ENCODE measurements around the gene IGLL5. TPM values are rescaled to one million over a fixed set of nuclear protein-coding genes. Genes with fewer than 3 reads are reported as not detected.

Gene IGLL5
- total and polyA plus RNA-seq, 8 donors = 2.0 to 53.1 (median 19.8) TPM; not detected in 2

DNA sequence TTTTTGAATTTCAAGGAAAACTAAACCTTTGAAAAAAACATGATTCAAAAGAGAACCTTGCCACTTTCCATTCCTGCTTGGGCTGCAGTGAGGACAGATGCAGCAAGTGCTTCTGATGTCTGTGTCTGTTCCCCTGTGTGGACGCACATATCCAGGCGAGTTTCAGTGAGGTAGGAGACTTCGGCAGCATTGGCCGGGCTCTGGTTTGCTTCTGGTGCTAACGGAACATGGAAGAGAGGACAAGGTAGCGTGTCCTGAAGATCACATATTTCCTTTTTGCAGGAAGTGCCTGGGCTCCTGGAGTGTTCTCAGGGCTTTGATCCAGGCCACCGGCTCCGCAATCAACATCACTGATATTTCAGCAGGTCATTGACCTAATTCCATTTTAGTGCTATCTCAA, 33.1 kb upstream of the IGLL5 start:
- 68 to 77% (median 71%) methylated on average over 8 of the region's 8 CpGs for WGBS, 5 donors
- Histone ChIP-seq H3K4me3 (no peak overlapping the region), H3K4me1 (no peaks in the 10 kb centered on the region), H3K27ac (no peak overlapping the region), H3K36me3 (no peaks in the 10 kb centered on the region), H3K27me3 (peaks cover 0 to 65% (median 6%) of the 10 kb centered on the region in 3 donors), H3K9me3 (no peaks in the 10 kb centered on the region)
- no peak for DNase-seq
- TF ChIP-seq EP300 (IDR thresholded peaks at IDR 0.05) (no peak), POLR2A (IDR thresholded peaks at IDR 0.05) (no peak), POLR2AphosphoS5 (IDR thresholded peaks at IDR 0.05) (no peak)
- TF ChIP-seq, protein P1, sequence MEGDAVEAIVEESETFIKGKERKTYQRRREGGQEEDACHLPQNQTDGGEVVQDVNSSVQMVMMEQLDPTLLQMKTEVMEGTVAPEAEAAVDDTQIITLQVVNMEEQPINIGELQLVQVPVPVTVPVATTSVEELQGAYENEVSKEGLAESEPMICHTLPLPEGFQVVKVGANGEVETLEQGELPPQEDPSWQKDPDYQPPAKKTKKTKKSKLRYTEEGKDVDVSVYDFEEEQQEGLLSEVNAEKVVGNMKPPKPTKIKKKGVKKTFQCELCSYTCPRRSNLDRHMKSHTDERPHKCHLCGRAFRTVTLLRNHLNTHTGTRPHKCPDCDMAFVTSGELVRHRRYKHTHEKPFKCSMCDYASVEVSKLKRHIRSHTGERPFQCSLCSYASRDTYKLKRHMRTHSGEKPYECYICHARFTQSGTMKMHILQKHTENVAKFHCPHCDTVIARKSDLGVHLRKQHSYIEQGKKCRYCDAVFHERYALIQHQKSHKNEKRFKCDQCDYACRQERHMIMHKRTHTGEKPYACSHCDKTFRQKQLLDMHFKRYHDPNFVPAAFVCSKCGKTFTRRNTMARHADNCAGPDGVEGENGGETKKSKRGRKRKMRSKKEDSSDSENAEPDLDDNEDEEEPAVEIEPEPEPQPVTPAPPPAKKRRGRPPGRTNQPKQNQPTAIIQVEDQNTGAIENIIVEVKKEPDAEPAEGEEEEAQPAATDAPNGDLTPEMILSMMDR (IDR thresholded peaks at IDR 0.05) = no peak
- intact Hi-C loops (cut with DNase I; ENCODE audit: low total_unique reads) = loop anchor here (5.0 to 10.0 kb wide), 2 partner anchors 98 to 280 kb away; no protein-coding TSS in a partner anchor

DNA sequence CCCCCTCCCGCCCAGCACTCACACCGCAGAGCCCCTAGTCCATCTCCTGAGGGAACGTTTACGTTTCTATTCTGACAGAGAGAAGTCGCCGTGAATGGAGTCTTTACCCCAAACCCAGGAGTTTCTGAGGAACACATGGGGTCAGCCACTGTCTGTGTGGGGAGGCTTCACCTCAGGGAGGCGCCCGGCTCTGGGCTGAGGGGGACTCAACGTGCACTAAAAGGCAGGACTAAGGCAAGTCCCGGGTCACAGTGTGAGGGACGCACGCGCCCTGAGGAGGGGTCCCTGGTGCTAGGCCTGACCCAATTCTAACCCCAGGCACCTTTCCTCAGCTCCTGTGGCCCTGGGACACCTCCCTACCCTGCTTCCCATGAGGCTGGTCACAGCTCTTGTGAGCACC, 32.5 kb upstream of the IGLL5 start:
- intact Hi-C loops (cut with DNase I; ENCODE audit: low total_unique reads) = loop anchor here (10.0 kb wide), 1 partner anchor 280 kb away; no protein-coding TSS in a partner anchor
- TF ChIP-seq POLR2A (IDR thresholded peaks at IDR 0.05) (no peak), EP300 (IDR thresholded peaks at IDR 0.05) (no peak), POLR2AphosphoS5 (IDR thresholded peaks at IDR 0.05) (no peak)
- TF ChIP-seq, protein P1 (IDR thresholded peaks at IDR 0.05) = no peak
- H3K27me3 ChIP-seq = peaks cover 0 to 68% (median 6%) of the 10 kb centered on the region in 3 donors
- no peak for DNase-seq
- H3K4me1 ChIP-seq = no peaks in the 10 kb centered on the region
- H3K36me3 ChIP-seq = no peaks in the 10 kb centered on the region
- no peaks in the 10 kb centered on the region for H3K9me3 ChIP-seq
- no peak overlapping the region for H3K4me3 ChIP-seq
- 55 to 69% (median 63%) methylated on average over 10 to 13 of the region's 13 CpGs for WGBS, 5 donors
- H3K27ac ChIP-seq = no peak overlapping the region

DNA sequence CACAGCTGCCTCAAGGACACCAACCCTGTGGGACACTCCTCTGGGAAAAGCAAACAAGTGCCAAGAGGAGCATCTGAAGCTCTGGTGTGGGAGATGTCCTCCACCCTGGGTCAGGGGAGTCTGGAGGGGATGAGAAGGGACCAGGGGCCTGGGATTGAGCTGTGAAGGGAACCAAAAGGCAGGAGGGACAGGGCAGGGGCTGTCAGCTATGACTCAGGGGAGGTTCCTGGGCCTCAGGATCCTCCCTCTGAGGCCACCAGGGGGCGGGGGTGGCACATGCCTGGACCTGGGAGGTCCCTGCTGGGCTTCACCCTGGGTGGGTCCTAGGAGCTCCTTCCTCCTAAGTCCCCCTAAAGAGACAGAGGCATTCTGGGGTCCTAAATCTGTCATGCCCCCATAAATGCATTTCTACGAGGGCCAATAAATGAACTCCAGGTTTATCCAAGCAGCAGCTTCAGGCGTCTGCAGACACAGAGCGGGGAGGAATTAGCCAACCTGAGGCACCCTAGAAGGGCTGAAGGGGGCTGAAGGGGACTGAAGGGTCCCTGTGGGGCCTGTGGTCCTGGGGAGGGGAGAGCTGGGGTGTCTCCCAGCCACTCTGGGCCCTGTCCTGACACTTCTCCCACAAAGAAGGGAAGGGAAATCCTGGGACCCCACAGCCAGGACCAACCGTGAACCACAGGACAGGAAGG, 31.9 kb upstream of the IGLL5 start:
- intact Hi-C loops (cut with DNase I; ENCODE audit: low total_unique reads) = loop anchor here (10.0 kb wide), 1 partner anchor 279 kb away; no protein-coding TSS in a partner anchor
- H3K27me3 ChIP-seq = peaks cover 0 to 68% (median 6%) of the 10 kb centered on the region in 3 donors
- no peaks in the 10 kb centered on the region for H3K9me3 ChIP-seq
- no peak for TF ChIP-seq EP300 (IDR thresholded peaks at IDR 0.05)
- TF ChIP-seq, protein P1 (IDR thresholded peaks at IDR 0.05) = peak in 1 of 7 experiments; percentile 28
- H3K4me3 ChIP-seq = no peak overlapping the region
- H3K4me1 ChIP-seq = no peaks in the 10 kb centered on the region
- H3K36me3 ChIP-seq = no peaks in the 10 kb centered on the region
- WGBS, 5 donors = 62 to 75% (median 72%) methylated on average over 4 to 5 of the region's 5 CpGs
- no peak overlapping the region for H3K27ac ChIP-seq
- DNase-seq = peak in 1 of 2 donors; percentile 30

DNA sequence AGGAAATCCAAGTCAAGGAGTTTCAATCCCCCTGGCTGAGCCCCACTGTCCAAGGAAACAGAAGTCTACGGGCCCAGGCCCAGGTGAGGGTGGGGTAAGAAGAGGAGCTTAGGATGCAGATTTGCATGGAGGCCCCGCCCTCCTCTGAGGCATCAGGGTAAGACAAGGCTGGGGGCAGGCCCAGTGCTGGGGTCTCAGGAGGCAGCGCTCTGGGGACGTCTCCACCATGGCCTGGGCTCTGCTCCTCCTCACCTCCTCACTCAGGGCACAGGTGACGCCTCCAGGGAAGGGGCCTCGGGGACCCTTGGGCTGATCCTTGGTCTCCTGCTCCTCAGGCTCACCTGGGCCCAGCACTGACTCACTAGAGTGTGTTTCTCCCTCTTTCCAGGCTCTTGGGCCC, 31.3 kb upstream of the IGLL5 start:
- H3K4me1 ChIP-seq = no peaks in the 10 kb centered on the region
- peaks cover 0 to 66% (median 6%) of the 10 kb centered on the region in 3 donors for H3K27me3 ChIP-seq
- H3K9me3 ChIP-seq = no peaks in the 10 kb centered on the region
- no peak overlapping the region for H3K27ac ChIP-seq
- no peak overlapping the region for H3K4me3 ChIP-seq
- no peaks in the 10 kb centered on the region for H3K36me3 ChIP-seq
- no peak for TF ChIP-seq EP300 (IDR thresholded peaks at IDR 0.05)
- TF ChIP-seq, protein P1 (IDR thresholded peaks at IDR 0.05) = no peak
- TF ChIP-seq POLR2A (IDR thresholded peaks at IDR 0.05) = no peak
- intact Hi-C loops (cut with DNase I; ENCODE audit: low total_unique reads) = loop anchor here (10.0 kb wide), 1 partner anchor 278 kb away; no protein-coding TSS in a partner anchor
- WGBS, 5 donors = 84 to 100% (median 87%) methylated on average over 1 to 6 of the region's 6 CpGs
- no peak for DNase-seq

Measured in stomach (tissue), 9 donors.